GM19328 (cell line): ENCODE measurements around the gene GH1.
"Not testable (repeated sequence)": the region's sequence is repeated elsewhere in the genome, so short reads cannot be mapped to it uniquely, and the experiment has no call there.

ENCODE experiments used
- ATAC-seq: cut with Tn5 transposase; IDR thresholded peaks from one replicate; pipeline ENCODE4 v1.9.1; 2021; ENCODE audit warnings: mild to moderate bottlenecking, moderate library complexity; ENCODE audit not compliant: unreplicated experiment

Gene GH1

GRCh38 chr17:63869491-63870291, 48.9 kb downstream of the GH1 start:
- ATAC-seq, result not testable (repeated sequence)
